GM18498 (cell line): ENCODE data around the gene MORN1.

Experiments used
- ATAC-seq: cut with Tn5 transposase; IDR thresholded peaks from one replicate; pipeline ENCODE4 v1.9.1; 2021; ENCODE audit warnings: mild to moderate bottlenecking, moderate library complexity; ENCODE audit not compliant: unreplicated experiment

The MORN1 gene

DNA sequence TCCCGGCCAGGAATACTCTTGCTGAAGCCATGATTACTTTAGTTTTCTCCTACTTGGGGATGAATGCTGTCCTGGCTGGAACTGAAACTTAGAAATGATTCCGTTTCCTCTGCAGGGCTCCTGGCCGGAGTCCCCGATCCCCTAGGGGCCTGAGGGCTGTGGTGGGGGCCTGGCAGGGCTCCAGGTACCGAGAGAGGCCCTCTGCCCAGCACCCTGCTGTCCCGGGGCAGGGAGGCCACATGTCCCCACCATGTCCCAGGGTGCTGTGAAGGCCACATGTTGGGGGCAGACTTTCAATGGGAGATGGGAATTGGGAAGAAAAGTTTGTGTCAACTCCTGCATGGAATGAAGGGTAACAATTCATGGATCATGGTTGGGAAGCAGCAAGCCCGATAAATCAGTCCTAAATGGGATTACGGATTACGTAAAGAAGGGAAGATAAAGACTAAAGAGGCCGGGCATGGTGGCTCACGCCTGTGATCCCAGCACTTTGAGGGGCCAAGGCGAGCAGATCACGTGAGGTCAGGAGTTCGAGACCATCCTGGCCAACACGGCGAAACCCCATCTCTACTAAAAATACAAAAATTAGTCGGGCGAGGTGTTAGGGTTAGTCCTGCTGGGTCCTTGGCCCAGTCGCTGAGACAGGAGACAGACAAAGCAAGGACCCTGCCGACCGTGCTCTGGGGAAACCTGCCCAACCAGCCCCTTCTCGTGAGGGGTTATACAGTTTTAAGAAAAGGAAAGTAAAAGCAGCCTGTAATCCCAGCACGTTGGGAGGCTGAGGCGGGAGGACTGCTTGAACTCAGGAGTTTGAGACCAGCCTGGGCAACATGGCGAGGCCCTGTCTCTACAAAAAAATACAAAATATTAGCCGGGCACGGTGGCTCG, 37.6 kb downstream of the MORN1 start:
- no peak for ATAC-seq

DNA sequence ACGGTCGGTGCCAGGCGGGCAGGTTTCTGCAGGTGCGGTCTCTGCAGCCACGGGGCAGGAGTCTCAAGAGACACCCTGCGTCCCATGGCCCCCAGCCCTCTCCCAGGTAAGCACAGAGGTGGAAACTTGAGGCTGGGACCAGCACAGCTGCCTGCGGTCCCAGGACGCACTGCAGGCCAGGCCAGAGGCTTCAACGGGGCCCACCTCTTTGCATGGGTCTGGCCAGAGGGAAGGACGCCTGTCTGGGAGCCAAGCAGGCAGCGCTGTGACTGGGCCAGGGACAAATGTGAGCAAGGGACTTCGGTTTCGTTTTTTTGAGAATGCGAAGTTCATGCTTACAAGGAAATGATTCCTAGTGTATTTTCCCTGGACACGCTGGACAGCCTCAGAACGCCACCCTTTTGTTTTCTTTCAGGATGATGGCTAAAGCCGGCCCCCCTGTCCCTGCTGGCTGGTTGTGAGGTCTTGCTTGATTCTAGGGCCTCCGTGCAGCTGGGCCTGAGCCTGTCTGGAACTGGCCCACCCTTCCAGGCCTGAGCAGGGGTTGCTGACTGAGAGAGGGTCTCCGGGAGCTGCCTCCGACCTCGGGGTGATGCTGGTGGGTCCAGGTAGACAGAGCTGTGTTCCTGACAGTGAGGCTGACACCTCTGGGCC, 38.3 kb downstream of the MORN1 start:
- ATAC-seq: no peak

DNA sequence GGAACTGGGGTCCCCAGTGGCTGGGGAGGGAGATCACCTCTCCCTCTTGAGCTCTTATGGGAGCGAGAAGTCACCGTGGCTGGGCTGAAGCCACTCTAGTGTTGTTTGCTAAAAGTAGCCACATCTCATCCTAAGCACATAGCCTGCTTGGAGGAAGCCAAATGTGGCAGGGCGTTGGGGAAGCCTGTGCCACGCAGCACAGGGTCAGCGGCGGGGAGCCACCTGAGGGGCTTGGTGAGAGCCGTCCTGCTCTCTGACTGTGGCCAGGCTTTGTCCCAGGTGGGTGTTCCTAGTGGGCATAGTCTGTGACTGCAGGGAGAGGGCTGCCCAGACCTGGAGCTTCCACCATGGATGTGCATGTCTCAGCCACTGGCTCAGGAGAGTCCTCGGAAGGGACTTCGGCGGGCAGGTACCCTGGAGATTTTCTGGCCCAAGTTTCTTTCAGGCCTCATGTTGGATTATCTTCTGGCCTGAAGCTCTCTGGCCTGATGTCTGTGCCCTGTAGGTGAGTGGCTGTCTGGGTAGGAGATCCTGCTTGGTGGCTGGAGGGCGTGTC, 38.9 kb downstream of the MORN1 start:
- no peak for ATAC-seq

DNA sequence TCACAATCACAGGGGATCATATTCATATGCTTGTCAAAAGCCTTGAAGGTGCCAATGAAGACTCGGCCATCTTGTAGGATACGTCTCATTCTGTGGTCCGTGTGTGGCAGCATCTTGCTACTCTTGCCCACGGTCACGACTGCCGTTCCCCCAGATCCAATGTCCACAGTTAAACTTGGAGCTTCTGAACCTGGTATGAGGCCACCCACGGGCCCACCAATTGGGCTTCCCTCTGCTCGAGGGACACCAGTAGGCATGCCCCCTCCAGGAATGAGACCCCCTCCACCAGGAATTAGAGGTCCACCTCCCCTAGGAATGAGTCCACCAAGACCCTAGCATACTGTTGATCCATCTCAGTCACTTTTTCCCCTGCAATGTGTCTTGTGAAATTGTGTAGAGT, 39.6 kb downstream of the MORN1 start:
- no peak for ATAC-seq

DNA sequence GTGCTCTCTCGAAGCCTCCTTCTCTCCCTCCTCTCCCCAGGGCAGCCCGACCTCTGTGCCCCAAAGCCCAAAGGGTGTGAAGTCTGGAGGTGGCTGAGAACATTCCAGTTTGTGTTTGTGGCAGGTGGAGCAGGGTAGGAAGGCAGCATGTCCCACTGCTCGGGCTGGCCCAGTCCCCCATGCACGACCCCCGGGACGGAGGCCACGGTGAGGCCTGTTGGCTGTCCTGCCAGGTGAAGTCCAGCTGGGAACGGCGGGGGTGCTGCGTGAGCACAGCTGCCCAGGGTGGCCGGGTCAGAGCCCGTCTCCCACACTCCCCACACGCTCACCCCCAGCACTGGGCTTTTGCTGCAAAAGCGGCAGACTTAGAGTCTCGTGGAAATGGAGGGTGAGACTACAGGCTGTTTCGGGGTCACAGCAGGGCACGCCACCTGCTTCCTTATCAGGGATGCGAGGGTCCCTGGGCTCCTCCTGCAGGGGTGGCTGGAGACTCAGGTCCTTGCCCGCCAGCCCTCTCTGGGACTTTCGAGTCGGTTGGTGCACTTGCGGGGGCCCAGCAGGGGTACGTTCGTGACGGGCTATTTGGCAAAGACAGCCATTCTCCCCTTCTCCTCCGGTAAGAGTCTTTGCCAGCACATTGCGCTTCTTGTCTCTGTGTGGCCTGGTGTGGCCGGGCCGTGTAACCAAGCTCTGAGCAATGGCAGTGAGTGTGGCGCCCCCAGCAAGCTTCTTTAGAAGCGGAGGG, 40.3 kb downstream of the MORN1 start:
- ATAC-seq: no peak

DNA sequence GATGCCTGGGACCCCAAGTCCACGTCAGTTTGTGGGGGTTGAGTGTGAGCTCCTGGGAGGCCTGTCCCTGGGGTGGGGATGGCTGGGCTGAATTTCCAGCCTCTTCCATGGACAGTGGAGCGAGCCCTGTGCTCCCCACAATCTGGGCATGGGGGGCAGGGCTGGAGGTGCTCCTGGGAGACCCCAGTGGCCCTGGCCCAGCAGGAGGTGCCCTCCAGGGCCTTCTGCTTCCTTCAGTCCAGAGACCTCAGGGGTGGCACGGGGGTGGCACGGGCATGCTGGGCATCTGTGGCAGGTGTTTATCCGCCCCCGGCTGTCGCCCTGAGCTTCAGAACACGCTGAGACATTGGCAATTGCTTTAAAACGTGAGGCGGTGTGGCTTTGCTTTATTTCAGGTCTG, 40.9 kb downstream of the MORN1 start:
- no peak for ATAC-seq

DNA sequence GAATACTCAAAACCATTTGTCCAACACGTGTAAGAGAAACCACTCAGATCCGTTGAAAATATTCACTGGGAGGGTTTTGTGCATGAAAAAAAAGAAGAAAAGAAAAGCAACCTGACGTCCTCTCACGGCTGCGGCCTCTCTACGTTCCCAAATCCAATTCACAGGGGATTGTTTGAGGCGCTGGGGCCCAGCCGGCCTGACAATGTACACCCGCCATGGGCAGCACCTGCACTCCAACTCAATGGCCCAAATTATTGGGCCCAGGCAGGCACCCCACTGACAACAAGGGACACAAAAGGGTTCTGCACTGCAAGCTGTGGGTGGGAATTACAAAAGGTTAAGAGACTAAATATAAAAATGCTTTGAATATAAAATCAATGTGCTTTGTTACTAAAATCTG, 41.5 kb downstream of the MORN1 start:
- no peak for ATAC-seq

DNA sequence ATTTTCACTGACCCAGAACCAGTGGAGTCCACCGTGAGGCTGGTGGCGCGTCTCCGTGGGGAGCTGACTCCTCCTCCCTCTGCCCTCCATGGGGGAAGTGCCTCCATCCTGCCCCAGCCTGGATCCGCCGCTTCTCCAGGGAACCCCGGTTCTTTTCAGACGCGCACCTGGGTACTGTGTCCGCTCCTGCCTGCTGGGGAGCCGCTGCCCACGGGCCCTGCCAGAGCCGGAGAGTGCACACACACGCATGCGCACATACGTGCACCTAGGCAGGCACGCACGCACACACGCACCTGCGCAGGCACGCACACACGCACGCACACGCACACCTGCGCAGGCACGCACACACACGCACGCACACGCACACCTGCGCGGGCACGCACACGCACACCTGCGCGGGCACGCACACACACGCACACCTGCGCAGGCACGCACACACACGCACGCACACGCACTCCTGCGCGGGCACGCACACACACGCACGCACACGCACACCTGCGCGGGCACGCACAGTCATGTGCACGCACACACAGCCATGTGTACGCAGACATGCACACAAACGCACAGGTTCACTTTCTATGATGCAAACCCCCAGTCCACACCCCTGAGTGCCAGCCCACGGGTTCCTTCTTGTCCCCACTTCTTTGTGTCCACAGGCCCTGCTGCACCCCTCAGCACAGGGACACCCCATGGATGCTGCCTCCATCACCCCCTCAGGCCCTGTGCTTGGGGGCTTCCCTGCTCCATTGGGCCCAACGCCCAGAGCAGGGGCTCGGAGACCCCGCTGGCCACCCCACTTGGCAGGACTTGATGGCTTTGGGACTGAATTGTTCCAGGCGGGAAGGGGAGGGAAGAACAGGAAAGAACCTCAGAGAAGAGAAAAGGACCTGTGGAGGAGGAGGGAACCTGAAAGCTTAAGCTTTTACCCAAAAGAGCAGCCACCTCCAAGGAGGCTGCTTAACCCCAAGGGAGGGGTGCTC, 42.7 kb downstream of the MORN1 start:
- no peak for ATAC-seq

DNA sequence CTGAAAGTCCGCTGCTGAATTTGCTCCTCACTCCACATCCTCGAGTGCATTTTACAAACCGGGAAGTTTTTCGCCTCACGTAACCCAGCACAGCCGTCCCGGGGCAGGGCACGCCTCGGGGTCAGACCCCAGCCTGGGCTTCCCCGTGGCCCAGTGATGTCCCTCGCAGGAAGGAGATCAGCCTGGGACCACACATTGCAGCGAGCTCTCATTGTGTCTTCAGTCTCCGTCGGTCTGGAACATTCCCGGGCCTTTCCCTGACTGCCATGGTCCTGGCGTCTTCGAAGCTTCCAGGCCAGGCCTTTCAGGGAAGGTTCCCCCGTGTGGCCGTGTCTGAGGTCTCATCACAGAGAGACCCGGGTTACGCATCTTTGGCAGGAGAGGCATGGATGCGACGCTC, 43.5 kb downstream of the MORN1 start:
- ATAC-seq: no peak

DNA sequence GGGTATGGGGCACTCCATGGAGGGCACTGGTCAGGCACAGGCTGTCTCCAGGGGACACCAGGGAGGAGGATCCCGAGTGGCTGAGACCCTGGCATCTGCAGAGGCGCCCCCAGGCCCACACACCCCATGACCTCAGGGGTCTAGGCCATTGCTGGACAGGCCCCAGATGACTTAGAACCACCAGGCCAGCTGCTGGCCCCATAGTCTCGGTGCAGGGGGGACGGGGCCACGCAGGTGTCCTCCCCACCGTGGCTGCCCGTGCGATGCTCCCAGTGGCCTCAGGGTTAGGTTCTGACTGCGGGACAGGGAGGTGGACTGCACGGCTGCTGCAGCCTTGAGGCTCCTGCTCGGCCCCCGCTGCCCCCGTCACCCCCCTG, 44.0 kb downstream of the MORN1 start:
- no peak for ATAC-seq

DNA sequence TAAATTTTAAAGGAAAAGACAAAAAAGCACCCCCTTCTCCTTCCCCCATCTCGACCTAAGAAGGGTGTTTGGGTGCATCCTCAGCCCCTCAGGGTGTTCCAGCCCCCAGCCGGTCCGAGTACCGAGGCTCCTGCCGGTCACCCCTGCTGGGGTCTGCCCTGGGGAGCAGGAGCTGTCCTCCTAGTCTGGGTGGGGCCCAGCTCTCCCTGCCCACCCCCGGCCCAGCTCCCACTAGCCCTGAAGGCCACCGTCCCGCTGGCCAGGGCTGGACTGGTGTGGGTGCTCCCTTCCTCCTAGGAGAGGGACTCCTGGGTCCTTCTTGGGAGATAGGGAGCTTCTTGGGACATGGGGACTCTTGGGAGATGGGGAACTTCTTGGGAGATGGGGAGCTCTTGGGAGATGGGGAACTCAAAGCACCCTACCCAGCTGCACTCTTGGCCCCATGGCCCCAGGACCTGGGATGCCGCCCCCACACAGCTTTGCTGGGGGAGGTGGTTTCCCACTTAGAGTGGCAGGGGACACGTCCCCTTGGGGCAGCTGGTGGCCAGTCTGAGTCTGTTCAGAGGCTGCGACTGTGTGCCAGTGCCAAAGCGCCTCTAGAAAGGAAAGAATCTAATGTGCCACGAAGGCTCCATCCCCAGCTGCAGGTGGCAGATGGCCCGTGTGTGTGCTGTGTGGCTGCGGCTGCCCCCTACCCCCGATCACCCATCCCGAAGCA, 44.5 kb downstream of the MORN1 start:
- ATAC-seq: no peak

DNA sequence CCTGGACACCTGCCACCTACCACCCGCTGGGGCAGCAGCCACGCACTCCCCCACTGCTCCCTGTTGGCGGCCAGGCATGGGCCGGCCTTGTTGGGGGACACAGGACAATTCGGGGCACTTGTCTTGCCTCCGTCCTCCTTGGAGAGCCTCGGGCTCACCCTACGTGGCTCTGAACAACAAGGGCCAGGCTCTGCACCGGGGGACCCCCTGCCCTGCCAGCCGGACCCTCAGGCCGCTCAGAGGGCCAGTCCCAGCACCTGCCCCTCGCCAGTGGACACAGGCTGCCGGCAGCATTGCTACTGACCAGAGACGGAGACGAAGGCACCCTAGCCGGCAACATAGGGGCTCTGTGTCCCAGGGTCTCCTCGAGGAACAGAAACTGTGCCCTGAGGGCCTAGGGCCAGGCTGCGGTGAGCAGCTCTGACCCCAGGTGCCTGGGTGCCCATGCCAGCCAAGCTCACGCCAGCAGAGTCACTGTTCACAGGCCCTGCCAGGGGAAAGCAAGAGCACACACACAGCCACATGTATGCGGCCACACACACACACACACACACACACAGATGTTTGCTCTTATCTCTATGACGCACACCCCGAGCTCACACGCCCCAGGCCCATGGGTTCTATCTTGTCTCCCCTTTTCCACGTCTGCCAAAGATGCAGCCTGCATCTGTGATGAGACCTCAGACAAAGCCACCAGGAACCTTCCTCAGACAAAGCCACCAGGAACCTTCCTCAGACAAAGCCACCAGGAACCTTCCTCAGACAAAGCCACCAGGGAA, 45.9 kb downstream of the MORN1 start:
- no peak for ATAC-seq

DNA sequence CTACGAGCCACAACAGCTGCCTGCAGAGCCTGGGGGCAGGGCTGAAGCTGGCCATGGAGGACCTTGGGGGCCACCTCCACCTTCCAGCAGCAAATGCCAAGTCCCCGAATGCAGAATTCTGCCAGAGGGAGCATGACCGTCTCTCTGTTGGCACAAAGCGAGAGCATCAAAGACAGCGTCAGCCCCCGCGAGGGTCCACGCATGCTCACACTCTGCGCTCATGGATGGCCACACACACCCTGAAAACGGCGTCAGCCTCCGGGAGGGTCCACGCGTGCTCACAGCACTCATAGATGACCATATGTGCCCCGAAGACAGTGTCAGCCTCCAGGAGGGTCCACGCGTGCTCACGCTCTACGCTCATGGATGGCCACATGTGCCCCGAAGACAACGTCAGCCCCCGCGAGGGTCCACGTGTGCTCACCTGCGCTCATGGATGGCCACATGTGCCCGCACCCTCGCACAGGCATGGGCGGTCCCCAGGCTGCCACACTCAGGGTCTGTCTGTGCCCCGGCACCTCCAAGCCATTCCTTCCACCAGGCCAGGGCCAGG, 46.5 kb downstream of the MORN1 start:
- ATAC-seq: no peak

DNA sequence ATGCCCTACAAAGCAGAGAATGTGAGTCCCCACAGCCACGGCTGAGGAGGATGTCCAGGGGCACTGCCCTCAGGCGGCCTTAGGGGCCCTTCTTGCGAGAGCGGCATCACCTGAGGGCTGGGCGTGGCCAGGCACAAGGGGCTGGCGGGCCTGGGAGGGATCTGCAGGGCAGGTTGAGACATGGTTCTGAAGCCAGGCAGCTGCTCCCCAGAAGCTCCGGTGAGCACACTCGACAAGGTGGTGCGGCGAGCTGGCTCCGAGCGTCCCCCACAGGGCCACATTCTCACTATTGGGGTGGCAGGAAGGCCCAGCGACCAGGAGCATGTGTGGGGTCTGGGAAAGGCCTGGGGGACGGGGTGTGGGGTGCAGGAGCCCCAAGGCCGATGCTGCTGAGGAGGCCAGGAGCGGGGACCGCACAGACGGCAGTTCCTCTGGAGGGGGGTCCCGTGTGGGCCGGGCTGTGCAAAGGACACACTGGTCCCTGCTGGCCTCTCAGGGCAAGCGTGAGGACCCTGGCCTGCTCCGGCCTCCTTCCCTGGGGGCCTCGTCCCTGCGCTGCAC, 47.2 kb downstream of the MORN1 start:
- no peak for ATAC-seq

DNA sequence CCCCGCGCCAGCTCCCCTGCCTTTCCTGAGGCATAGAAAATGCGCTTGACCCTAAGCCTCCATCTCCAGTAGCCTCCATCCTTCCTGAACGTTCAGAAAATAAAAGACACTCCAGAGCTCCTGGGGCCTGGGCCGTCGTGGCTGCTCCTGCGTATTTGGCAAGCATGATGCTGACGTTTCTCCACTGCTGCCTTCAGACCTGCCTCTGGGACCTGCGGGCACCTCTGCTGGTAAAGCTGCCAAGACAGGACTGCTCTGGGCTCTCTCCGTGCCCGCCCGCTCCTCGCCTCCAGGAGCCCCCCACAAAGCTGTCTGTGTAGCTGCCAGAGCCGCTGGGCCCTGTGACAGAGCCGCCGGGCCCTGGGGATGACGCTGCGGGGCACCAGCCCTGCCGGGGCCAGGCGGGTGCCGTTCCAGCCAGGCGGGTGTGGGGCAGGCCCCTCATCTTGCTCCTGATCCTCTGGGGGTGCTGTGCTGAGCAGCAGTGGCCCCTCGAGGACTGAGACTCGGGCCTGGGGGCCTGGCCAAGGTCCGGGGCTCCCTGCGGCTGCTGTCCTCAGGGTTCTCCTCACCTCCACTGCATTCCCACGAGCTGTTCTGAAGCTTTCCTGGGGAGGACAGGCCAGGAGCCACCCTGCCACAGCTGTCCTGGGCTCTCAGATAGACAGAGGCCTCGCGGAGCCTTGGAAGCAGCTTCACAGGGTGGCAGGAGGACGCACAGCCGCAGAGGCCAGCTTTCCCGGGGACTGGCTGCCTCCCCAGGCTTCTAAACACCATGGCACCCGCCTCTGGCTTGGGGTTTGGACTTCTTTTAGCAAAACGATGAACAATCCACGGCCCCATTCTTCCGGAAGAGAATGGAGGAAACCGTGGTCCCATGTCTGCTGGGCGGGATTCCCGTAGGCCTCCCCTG, 48.1 kb downstream of the MORN1 start:
- ATAC-seq: no peak

DNA sequence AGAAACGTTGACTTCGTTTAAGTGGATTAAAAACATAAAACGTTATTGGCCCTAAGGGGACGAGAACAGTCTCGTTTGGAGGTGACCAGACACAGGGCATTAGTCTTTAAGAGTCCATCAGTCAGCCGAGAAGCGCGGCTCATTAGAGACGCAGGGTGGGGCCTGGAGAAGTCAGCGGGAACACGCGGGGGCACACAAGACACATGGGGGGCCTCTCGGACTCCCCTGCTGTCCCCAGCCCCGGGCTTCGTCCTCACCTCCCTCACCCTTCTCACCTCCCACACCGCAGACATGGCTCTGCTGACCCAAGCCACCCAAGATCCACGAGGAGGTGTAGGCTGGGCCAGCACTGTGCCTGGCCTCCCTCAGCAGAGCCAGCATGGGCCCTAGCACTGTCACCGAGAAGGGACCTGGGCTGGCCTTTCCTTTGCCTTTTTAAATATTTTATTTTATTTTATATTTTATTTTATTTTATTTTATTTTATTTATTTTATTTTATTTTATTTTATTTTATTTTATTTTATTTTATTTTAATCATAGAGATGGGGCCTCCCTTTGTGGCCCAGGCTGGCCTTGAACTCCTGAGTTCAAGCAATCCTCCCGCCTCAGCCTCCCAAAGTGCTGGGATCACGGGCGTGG, 48.9 kb downstream of the MORN1 start:
- ATAC-seq: no peak
